Stimulated activated naive CD4-positive, alpha-beta T cell treated with Interleukin-2 at 50 U/mL for 16 hours (primary cell): ENCODE results near the gene C12orf76.
"Not testable (repeated sequence)": the region's sequence is repeated elsewhere in the genome, so short reads cannot be mapped to it uniquely, and the experiment has no call there.

ENCODE experiments used
- DNase-seq: peaks from one replicate; lab custom pipeline; 2025; lab: John Stamatoyannopoulos, UW

Gene C12orf76

GRCh38 chr12:110065540-110065939, 17.2 kb upstream of the C12orf76 start:
- DNase-seq, result no peak

GRCh38 chr12:110062241-110062640, 13.9 kb upstream of the C12orf76 start:
- DNase-seq, result no peak

GRCh38 chr12:110059651-110060000, 11.3 kb upstream of the C12orf76 start:
- DNase-seq, result no peak

- no peak for DNase-seq
Observed at GRCh38 chr12:110058875-110059615, 10.7 kb upstream of the C12orf76 start.

GRCh38 chr12:110056643-110057042, 8.3 kb upstream of the C12orf76 start:
- not testable (repeated sequence) for DNase-seq

GRCh38 chr12:110055375-110056352, 7.3 kb upstream of the C12orf76 start:
- DNase-seq, result not testable (repeated sequence)

- DNase-seq, result no peak
Observed at GRCh38 chr12:110050927-110051326, 2.6 kb upstream of the C12orf76 start.

GRCh38 chr12:110049666-110050065, 1.3 kb upstream of the C12orf76 start:
- DNase-seq, result not testable (repeated sequence)

GRCh38 chr12:110049034-110049433, 712 bp upstream of the C12orf76 start:
- DNase-seq, result not testable (repeated sequence)

- no peak for DNase-seq
Observed at GRCh38 chr12:110047297-110047940, 903 bp downstream of the C12orf76 start.

GRCh38 chr12:110046451-110047187, 1.7 kb downstream of the C12orf76 start:
- DNase-seq, result no peak

- no peak for DNase-seq
Observed at GRCh38 chr12:110042264-110042663, 6.1 kb downstream of the C12orf76 start.

- no peak for DNase-seq
Observed at GRCh38 chr12:110039085-110039807, 9.1 kb downstream of the C12orf76 start.

GRCh38 chr12:110038741-110039084, 9.6 kb downstream of the C12orf76 start:
- DNase-seq, result no peak

- DNase-seq, result no peak
Observed at GRCh38 chr12:110037315-110037714, 11.0 kb downstream of the C12orf76 start.

- DNase-seq, result no peak
Observed at GRCh38 chr12:110035534-110036104, 12.7 kb downstream of the C12orf76 start.

GRCh38 chr12:110033888-110034287, 14.4 kb downstream of the C12orf76 start:
- DNase-seq, result no peak

GRCh38 chr12:110029290-110029815, 19.0 kb downstream of the C12orf76 start:
- no peak for DNase-seq

GRCh38 chr12:110028323-110028722, 20.0 kb downstream of the C12orf76 start:
- no peak for DNase-seq

GRCh38 chr12:110024051-110024450, 24.3 kb downstream of the C12orf76 start:
- no peak for DNase-seq
